OCI-LY1 (cell line): ENCODE measurements around the gene TMEM119.

Experiments
- CTCF ChIP-seq: fragments of 200-600 bp; sonication (generic), shearing (Covaris generic); IDR thresholded peaks from 2 replicates; pipeline ENCODE4 v1.5.1; 2017; ENCODE audit warnings: mild to moderate bottlenecking, antibody characterized with exemption, low read length, moderate library complexity, mixed read lengths
- EZH2 ChIP-seq: fragments of 200-600 bp; sonication (generic), shearing (Covaris generic); IDR thresholded peaks from 2 replicates; pipeline ENCODE4 v1.8.0; 2017; ENCODE audit warnings: borderline replicate concordance, mixed run types, mild to moderate bottlenecking, antibody characterized with exemption, low read length, moderate library complexity, mixed read lengths

- TF ChIP-seq CTCF (no peak), EZH2 (no peak)
Measured at GRCh38 chr12:108614639-108615038, 16.8 kb upstream of the TMEM119 start.
